GM10847 (cell line): ENCODE results near the gene ARID3A.

Source experiments
- POLR2A ChIP-seq: IDR thresholded peaks from 2 replicates; pipeline ENCODE4 v1.6.1; 2011; ENCODE audit not compliant: insufficient read length; ENCODE audit errors: extremely low read depth

ARID3A gene

GRCh38 chr19:958967-959855, 33.4 kb downstream of the ARID3A start:
- TF ChIP-seq POLR2A, result no peak

DNA sequence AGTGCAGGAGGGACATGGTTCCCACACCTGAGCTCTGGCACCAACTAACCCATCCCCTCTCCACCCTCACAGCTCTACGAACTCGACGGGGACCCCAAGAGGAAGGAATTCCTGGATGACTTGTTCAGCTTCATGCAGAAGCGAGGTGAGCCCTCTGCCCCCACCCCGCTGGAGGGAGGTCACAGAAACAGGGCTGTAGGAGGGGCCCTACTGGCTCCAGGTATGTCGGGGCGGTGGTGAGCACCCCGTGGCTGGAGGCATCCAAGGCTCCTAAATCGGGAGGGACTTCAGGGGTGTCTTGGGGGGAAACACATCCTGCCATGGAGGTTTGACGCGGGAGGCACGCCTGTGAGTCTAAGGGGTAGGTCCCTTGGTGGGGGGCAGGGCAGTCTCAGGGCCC, 34.2 kb downstream of the ARID3A start:
- TF ChIP-seq POLR2A, result no peak

- TF ChIP-seq POLR2A, result no peak
Measured at GRCh38 chr19:960601-960938, 34.7 kb downstream of the ARID3A start.

DNA sequence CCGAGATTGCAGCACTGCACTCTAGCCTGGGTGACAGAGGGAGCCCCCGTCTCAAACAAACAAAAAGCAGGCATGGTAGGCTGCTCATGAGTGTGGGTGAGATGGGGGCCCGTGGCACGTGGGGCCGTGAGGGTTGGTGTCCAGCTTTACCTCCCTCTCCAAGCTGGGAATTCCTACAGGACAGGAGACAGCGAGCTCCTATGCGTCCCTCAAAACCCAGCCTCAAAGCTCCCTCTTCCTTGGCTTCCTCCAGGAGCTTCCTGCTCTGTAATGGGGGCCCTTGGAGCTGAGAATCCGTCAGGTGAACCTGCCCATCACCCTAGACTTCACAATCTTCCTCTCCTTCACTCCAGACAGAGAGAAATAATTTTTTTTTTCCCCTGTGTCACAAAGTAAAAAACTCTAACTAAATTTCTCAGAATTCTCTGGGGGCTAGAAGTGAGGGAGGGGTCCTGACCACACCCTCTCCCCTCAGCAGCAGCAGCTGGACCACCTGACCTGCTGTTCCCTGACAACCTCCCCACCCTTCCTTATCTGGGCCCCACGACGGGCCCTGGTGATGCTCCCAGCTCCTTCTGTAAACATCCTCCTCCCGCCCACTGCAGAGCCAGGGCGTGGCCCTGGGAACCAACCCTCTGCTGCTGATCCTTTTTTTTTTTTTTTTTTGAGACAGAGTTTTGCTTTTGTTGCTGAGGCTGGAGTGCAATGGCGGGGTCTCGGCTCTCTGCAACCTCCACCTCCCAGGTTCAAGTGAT, 36.2 kb downstream of the ARID3A start:
- no peak for TF ChIP-seq POLR2A

- TF ChIP-seq POLR2A, result no peak
Measured at GRCh38 chr19:962683-963400, 37.0 kb downstream of the ARID3A start.

GRCh38 chr19:963486-963951, 37.7 kb downstream of the ARID3A start:
- no peak for TF ChIP-seq POLR2A

DNA sequence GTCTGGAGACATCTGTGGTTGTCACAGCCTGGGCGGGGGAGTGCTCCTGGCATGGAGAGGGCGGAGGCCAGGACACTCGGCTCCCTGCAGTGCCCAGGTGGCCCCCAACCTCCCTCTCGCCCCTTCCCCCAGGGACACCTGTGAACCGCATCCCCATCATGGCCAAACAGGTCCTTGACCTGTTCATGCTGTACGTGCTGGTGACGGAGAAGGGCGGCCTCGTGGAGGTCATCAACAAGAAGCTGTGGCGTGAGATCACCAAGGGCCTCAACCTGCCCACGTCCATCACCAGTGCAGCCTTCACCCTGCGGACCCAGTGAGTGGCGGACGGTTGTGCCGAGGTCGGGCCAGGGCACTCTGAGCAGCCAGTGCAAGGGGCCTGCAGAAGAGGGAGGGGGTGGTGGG, 38.3 kb downstream of the ARID3A start:
- no peak for TF ChIP-seq POLR2A

DNA sequence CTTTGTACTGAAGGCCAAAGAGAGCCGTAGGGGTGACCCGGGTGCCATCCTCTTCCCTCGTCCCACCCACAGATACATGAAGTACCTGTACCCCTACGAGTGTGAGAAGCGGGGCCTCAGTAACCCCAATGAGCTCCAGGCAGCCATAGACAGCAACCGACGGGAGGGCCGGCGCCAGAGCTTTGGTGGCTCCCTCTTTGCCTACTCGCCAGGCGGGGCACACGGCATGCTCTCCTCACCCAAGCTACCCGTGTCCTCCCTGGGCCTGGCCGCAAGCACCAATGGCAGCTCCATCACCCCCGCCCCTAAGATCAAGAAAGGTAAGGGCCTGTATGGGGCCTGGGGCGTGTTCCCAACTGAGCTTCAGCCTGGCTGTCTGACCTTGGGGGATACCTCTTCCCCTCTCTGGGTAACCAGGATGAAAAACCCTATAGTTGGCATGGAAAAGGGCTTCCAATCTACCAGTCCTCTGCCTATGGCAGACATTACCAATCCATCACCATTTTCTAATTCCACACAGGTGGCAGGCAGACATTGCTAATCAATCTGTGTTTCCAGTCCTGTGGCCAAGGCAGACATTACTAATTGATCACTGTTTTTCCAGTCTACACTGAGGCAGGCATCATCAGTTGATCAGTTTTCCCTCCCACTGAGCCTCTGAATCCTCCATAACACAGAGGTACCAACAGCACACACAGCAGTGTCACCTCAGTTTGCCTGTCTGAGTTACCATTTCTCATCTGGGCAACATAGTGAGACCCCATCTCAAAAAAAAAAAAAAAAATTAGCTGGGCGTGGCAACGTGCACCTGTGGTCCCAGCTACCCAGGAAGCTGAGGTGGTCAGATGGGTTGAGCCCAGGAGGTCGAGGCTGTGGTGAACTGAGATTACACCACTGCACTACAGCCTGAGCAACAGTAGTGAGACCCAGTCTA, 39.2 kb downstream of the ARID3A start:
- no peak for TF ChIP-seq POLR2A

DNA sequence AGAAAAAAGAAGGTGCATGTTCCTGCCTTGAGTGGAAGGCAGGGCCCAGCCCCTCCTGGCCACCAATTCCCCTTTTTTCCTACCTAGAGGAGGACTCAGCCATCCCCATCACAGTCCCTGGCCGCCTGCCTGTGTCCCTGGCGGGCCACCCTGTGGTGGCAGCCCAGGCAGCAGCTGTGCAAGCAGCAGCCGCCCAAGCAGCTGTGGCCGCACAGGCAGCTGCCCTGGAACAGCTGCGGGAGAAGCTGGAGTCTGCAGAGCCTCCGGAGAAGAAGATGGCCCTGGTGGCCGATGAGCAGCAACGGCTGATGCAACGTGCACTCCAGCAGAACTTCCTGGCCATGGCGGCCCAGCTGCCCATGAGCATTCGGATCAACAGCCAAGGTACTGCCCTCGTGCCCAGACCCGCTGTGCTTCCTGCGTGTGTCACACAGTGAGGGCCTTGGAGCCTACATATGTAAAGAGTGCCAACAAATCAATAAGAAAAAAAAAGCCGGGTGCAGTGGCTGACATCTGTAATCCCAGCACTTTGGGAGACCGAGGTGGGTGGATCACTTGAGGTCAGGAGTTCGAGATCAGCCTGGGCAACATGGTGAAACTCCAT, 40.8 kb downstream of the ARID3A start:
- no peak for TF ChIP-seq POLR2A

DNA sequence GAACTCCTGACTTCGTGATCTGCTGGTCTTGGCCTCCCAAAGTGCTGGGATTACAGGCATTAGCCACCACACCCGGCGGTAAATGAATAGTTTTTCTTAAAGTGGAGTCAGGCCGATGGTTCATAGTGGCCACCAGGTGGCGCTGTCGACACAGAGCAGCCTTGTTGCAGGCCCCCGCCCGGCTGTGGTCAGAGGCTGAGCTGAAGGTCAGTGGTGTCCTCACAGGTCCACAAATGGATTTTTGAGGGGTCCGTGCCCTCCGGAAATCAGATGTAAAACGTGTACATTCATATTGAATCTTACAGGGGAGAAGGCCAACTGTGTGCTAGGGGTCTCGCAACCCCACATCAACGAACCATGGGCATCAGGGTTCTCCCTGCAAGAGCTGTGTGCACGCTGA, 44.9 kb downstream of the ARID3A start:
- no peak for TF ChIP-seq POLR2A

DNA sequence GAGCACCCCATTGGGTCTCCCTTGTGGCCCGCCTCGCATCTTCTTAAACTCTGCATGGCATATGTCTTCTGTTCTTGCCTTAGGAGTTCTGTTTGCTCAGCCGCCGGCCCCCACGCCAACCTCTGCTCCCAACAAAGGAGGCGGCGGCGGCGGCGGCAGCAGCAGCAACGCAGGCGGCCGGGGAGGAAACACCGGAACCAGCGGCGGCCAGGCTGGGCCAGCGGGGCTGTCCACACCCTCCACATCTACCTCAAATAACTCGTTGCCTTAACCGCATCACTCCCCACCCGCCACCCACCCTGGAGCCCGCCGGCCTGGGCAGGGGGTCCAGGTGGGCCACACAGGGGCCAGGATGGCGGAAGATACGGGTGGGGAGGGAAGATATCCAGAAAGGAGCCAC, 46.0 kb downstream of the ARID3A start:
- no peak for TF ChIP-seq POLR2A

DNA sequence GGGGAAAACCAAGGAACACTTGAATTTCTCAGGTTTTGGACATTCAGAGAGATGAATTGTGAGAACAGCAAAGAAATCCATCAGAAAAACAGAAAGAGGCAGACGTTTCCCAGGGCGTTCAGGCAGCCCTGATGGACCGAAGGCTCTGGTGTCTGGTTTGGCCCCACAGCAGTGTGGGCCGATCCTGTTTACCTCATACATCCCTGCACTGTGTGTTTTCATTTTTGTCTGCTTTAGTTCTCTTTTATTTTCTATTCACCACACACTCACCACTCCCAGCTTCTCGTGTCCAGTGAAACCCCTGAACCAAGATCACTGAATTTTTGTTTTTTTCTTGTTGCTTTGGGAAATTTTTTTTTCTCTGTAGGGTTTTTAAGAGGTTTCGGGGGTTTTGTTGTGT, 46.4 kb downstream of the ARID3A start:
- no peak for TF ChIP-seq POLR2A

- TF ChIP-seq POLR2A, result no peak
Measured at GRCh38 chr19:973726-974563, 48.1 kb downstream of the ARID3A start.
